Stimulated activated CD4-positive, alpha-beta T cell treated with anti-CD3 and anti-CD28 coated beads, Interleukin-12 subunit alpha, Interleukin-12 subunit beta, amount 100 ng/mL, for 24 hours (primary cell): Measurements from ENCODE around the gene ARMC7.
A peak's percentile ranks its signal among the peaks of the same experiment; 100 is the strongest.
"Not testable (repeated sequence)": the region's sequence is repeated elsewhere in the genome, so short reads cannot be mapped to it uniquely, and the experiment has no call there.

Experiments
- DNase-seq, 2 experiments: peaks; one replicate each; pipeline ENCODE4 v3.0.0-alpha.2; 2020; ENCODE audit warnings: low read depth in 2 of 2

Gene ARMC7

DNA sequence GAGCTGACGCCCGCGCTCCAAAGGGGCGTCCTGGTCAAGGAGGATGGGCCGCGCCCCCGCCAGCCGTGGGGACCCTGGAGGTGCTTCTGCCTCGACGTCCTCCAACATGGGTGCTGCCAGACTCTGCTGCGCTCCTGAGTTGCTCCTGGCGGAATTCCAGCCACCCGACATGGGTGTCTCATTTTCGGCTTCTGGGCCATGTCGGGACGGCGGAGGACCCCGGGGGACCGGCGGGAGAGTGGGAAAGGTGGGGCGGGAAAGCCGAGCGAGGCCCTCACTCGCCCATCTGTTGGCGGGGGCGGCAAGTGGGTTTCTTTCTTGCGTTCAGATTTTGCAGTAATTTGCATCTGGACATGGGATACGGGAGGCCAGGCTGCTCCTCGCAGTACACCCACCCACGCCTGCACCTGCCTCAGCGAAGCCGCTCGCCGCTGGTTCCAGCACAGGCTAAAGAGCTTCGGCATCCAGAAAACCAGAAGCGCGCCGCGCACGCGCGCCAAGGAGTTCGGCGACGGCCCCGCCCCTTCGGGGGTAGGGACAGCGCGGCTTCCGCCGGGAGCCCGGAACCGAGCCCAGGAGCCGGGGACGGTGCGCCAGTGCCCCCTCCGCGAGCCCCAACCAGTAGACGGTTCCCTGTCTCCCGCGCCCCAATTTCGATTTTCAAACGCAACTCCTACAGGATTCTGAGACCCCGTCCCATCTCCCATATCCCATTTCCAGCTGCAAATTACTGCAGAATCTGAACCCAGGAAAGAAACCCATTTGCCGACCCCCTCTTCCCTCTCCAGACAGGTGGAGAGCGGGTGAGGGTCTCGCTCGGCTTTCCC, at the start of gene ARMC7:
Gene ARMC7, plus strand, starts transcription at position 563 of the 827 bp plus-strand sequence. CDS start 320 bp downstream, outside the sequence.
- DNase-seq = peak; percentile 87 to 92

DNA sequence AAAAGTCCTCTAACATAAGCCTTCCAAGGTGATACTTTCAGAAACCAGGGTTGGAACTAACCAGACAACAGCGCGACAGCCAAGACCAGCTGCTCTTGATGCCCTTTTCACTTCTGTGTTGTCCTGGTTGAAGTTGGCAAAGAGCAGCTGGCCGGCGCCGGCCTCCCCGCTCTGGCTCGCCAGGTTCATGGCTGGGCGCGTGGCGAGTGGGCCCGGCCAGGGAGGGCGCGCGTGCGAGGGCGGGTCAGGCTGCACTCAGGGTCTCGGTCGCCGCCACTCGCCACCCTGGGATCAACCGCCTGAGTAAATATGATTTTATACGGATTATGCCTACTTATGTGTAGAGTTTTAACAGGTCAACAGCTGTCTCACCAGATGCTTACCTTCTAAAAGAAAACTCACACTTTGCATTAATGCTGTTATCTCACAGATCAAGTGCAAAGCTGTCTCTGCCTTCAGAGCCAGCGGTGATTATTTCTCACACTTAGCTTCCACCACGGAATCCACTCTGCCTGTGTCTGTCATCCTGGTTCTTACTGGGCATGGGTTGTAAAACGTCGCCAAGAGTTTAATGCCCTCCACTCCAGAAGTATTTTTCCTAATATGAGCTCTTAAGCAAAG, 49.2 kb upstream of the ARMC7 start:
- no peak for DNase-seq

DNA sequence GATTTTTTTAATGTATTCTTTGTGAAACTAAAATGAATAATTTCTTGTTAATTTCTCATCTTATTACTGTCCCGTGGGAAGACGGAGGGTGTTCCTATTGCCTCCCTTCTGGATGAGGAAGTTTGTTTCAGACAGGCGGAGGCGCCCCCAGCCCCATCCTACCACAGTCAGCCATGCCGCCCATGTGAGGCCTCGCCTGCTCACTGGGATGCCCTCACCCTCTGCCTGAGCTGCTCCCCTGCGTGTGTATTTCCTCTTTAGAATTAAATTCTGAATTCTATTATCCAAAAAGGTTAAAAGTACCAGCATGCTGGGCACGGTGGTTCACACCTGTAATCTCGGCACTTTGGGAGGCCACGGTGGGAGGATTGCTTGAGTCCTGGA, 48.7 kb upstream of the ARMC7 start:
- DNase-seq = no peak

DNA sequence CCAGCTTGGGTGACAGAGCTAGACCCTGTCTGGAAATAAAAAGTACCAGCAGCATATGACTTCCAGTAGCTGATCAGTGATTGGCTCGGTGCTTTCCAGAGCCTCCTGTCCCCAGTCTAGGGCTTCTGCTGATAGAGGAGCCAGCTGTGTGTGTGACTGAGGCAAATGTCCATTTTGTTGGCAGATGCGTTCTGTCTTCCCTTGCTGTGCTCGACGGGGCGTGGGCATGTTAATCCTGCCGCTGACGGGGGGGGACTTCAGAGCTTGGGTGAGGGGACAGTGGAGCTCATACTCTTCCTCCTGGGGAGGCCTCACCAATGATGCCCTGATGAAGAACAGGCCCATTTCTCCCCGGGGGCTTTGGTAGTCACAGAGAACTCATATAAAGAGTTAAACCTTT, 48.2 kb upstream of the ARMC7 start:
- DNase-seq = no peak

DNA sequence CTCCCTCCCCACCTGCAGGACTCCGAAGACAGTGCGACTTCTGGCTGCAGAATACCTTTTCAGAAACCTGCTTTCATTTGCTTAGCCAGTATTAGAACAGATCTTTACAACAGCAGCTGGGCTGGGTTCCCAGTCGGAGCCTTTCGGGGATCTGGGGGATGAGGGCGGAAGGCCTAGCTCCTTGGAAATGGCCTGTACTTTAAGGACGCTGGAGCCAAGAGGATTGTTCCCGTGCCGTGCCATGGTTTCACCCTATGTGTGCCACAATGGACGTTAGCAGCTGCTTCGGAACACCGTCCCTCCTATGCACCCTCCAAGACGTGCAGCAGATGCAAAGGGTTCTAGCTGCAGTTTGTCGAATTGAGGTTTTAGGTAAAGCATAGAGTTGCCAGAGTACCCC, 46.6 kb upstream of the ARMC7 start:
- no peak for DNase-seq

DNA sequence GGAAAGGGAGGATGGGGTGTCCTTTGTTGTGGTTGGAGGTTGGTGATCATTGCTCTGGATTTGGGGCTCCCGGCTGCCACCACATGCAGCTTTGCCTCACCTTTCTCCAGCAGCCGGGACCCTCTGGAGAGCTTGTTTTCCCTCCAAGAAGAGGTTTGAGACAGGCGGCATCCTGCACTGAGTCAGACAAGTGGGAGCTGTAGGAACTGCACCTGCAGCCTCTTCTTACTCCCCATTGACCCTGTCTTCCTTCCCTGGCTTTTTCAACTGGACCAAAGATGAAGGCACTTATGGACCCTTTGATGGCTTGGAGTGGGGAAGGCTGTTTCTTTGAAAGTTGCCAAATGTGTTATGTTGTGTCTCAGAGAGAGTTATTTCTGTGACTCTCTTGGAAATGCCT, 46.1 kb upstream of the ARMC7 start:
- no peak for DNase-seq

DNA sequence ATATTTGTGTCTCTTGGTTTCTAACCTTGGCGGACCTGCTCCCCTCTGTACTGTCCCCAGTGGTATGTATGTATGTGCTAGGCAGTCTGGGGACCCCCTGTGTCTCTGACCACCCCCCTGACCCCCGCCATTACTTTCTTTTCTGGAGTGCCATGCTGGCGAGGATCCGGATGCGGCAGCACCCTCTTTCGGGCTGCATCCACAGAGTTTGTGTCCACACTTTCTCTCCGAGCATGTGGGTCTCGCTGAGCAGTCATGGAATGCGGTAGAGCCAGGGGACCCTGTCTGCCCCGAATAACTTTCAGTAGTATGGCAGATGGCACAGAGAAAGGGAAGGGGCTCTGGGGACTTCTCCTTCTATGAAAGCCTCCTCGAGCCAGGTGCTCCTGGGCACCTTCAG, 45.7 kb upstream of the ARMC7 start:
- no peak for DNase-seq

DNA sequence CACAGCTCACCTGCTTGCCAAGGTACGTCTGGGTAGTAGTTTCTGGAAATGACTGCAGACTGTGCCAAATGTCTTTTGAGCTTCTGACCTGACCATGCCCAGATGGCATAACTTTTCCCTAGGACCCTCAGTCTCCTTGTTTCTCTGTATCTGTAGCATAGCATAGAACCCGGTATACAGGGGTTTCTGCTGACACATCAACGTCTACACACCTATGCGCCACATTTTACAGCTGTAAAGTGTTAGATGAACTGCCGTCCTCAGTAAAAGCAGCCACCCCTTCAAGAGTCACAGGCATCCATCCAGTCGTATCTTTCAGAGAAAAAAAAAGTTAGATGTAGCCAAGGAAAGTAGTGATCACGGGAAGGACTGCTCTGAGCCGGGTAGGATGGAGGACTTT, 45.3 kb upstream of the ARMC7 start:
- DNase-seq = no peak

DNA sequence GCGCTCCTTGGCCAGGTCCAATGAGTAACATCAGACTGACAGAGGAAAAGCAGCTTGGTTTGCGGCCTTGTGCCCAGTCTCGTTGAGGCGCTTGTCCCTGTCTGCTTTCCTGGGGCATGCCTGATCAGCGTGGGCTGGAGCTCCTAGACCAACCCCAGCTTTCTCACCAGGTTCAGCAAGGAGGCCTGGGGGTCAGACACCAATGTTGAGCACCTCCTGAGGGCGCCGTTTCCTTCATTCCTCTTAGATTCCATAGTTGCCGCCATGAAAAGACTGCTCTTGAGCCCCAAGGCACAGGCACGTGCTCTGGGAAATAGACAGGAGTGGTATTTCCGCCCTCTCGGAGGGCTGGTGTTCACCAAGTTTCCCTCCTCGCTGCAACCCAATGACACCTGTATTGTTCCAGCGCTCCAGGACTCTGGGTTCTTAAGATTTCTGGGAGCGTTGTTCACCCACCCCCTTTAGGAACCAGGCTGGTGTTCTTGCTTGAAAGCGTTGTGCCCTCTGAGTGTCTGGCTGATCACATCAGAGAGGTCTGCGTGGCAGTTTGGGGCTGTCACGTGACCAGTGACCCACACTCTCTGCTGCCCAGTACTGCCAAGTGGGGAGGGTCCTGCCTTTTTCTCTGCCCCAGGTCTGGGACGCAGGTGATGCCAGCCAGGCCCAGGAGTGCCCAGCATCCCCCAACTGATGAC, 44.8 kb upstream of the ARMC7 start:
- no peak for DNase-seq

DNA sequence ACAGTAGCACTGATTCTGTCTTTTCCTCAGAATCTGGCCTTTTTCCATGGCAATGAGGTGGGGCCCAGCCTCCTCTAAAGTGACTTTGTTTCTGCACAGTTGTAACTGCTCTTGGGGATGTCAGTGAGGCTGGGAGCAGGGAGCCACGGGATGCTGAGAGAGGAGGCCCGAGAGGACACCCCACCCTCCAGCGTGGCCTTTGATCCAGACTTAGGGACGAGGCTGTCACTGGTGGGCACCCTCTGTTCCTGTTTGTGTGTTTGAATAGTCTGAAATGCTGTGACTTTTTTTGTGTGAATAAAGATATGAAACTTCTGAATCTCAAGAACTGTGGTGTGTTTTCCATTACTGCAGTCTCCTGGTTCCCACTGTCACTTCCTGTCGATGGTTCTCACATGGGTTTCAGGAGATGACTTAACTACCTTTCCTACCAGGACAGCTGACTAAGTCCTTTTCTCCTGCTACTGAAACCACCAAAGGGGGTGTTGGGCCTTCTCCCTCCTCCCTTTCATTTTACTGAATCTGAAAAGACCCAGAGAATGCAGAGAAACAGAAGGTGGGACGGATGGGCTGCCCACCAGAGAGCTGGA, 44.1 kb upstream of the ARMC7 start:
- no peak for DNase-seq

DNA sequence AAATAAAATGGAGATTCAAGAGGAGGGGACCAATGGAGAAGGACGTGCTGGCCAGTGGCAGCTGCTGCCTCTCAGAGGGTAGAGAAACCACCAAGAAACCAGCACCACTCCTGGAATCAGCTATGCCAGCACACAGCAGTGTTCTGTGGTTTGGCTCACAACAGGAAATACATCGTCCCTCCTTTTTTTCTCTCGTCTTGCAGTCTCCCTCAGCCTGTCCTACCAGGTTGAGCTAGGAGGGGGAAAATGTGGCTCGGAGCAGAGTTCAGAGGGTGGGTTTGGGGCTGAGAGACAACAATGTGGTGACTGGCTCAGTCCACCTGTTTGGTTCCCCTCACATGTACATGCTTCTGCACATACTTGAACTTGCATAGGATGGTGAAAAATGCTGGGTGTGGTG, 41.9 kb upstream of the ARMC7 start:
- DNase-seq = no peak

DNA sequence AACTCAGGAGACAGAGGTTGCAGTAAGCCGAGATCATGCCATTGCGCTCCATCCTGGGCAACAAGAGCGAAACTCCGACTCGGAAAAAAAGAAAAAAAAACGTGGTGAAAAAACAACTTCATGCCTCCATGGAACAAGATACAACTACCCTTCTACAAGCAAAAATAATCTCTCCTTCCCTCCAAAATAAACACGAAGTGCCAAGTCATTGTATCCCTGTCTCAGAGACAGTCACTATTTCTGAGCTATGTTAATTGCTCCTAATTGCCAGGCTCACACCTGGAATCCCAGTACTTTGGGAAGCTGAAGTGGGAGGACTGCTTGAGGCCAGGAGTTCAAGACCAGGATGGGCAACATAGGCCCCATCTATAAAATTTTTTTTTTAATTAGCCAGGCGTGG, 41.0 kb upstream of the ARMC7 start:
- no peak for DNase-seq

DNA sequence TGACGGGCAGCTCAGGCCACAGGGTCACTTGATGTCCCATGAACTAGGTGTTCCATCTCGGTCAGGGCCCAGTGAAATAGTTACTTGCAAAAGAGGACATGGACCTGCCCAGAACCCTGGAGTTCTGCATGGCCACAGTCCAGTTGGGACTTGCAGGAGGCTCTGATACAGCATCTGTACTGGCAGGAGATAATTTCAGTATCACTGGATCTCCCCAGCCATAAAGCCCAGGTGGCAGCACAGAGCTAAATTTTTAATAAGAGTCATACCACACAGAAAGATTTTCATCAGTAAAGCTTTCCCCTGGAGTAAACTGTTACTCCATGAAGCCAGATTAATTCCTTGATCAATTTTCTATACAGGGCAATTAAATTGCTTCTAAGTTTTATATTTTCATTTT, 40.0 kb upstream of the ARMC7 start:
- no peak for DNase-seq

DNA sequence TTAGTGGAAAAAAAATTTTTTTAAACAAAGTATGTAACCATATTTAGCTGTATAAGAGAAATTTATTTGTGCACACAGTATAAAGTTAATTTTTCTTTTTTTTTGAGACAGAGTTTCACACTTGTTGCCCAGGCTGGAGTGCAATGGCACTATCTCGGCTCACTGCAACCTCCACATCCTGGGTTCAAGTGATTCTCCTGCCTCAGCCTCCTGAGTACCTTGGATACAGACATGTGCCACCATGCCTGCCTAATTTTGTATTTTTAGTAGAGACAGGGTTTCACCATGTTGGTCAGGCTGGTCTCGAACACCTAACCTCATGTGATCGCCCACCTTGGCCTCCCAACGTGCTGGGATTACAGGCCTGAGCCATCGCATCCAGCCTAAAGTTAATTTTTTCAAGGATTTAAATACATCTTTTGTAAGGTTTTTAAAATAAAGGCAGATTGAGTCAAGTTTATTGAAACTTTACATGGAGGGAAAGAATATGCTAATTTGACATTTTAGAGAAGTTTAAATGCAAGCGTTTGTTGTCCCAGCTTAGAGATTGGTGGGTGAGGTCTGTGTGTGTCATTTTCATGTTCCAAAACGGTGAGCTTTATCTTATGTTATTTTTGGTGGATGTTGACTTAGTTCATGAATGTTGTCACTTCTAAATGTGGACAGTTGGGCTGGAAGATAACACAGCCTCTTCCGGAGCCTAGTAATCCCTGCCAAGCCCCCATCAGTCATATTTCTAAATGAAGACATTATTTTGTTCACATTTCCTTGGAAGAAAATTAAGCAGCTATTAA, 38.1 kb upstream of the ARMC7 start:
- not testable (repeated sequence) for DNase-seq

DNA sequence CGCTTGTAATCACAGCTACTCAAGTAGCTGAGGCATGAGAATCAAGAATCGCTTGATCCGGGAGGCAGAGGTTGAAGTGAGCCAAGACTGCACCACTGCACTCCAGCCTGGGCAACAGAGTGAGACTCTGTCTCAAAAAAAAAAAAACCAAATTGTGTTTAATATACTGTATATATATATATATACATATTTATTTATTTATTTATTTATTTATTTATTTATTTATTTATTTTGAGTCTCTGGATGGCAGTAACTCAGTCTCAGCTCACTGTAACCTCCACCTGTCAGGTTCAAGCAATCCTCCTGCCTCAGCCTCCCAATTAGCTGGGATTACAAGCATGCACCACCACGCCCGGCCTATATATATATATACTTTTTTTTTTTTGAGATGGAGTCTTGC, 36.9 kb upstream of the ARMC7 start:
- not testable (repeated sequence) for DNase-seq

DNA sequence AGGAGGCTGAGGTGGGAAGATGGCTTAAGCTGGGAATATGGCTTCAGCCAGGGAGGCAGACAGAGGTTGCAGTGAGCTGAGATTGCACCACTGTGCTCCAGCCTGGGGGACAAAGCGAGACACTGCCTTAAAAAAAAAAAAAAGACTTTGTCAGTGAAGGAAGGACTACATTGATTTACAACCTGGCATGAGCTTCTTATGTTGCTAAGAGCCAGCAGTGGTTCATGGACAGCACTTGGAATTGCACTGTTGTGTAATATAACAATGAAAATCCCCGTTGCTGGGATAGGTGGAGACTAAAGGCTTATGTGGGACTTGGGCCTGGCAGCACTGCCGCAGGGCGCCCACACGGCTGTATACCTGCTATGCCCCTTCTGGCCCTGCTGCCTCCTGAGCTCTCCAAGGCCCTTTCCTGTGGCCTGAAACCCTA, 36.1 kb upstream of the ARMC7 start:
- DNase-seq = no peak

DNA sequence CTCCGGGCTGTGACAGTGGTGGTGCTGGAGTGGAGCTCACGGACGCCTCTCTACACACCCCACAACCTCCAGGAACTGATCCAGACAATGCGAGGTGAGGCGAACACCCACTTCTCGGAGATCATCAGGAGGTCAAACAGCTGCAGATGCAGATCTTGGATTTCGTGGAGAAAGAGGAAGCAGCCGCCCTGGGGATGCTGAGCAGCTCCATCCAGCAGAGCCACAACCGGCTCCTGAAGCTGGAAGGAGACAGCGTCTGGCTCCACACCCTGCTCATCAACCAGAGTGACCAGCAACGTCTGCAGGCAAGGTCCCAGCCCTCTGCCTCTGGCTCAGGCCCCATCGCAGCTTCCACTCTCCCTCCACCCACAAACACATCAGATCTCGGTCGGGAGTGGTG, 35.2 kb upstream of the ARMC7 start:
- DNase-seq = no peak

DNA sequence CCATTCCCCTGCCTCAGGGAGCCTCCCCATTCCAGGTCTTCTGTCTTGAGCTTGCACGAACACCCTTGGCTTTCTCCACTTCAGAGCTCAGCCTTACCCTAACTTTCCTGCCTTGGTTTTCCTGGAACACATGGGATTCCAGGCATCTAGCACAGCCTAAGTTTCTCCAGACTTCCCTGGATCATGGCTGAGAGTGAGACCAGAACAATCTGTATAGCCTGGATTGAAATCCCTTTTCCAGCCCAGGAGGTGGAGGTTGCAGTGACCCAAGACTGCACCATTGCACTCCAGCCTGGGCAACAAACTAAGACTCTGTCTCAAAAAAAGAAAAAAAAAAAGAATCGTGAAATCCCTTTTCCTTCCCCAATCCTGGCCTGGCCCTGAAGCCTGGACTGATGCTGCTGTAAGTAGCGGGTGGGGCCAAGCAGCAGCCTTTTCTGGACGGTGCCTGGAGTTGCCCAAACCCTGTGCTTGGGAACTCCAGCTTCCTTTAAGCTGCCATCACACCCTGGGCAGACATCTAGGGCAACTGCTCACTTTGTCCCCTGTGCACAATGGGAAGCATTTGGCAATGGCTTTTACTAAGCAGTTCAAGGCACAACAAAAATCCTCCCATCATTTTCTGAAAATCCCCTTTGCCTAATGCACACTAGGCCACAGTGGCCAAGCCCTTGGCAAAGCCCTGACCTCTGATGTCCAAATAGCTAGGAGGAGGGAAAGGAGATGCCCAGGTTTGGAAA, 34.0 kb upstream of the ARMC7 start:
- DNase-seq = no peak

DNA sequence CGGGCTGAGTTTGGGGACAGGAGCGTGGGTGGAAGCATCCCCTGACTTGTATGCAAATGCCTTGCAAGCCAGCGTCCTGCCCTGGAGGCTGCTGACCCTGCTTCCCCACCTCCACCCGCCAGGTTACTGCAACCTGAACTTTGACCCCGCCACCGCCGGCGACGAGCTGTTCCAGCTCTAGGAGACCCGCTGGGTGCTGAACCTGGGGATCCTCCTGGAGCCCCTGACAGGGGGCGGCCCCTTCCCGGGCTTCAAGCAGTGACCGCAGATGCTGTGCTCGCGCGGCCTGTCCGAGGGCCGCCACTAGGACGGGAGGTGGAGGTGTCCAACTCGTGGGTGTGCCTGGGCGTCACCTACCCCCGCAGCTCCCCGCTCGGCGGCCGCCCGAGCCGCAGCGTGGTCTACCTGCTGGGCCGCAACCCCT, 32.7 kb upstream of the ARMC7 start:
- no peak for DNase-seq

DNA sequence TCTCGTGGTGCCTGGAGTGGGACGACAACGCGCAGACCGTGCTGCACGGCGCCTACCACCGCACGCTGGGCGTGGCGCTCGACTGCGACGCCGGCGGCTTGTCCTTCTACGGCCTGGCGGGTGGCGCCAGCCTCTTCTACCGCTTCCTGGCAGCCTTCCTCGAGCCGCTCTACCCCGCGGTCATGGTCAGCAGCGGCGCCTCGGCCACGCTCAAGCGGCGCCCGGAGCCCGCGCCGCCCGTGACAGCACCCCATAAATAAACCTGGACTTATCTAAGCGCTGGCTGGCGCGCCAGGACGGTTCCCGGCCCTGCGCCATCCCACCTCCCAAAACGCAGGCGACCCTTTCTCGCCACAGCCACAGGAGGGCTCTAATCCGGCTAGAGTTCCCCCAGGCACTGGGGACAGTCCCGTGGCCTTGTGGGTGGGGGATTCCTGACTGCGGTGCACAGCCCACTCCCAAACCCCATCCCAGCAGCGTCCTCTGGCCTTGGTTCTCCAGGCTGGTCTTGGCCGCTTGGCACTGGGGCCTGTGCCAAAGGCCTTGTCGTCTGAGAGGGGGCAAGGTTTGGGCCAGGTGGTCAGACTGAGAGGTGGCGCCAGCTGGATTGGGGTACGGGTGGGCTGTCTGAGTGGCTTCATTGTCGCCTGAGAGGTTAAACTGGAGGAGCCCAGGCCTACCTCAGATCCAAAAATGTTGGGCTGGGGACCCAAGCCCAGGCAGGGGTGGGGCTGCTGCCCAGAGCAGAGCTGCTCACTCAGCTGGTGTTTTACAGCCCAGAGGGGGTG, 32.1 kb upstream of the ARMC7 start:
- peak in 1 of 2 experiments; percentile 35 for DNase-seq
